HUES64 (cell line): ENCODE measurements around the gene ATP8A1.
A peak's percentile ranks its signal among the peaks of the same experiment; 100 is the strongest.
"Not testable (repeated sequence)": the region's sequence is repeated elsewhere in the genome, so short reads cannot be mapped to it uniquely, and the experiment has no call there.

Experiments
- H3K27ac ChIP-seq: 2 replicates; pipeline ENCODE4 v1.7.0; 2013; ENCODE audit warnings: low read depth, low read length, inconsistent platforms
- H3K27me3 ChIP-seq: 2 replicates; pipeline ENCODE4 v1.6.1; 2013; ENCODE audit warnings: mild to moderate bottlenecking, low read length; ENCODE audit not compliant: insufficient read depth
- H3K36me3 ChIP-seq: 2 replicates; pipeline ENCODE4 v1.6.1; 2013; ENCODE audit warnings: mild to moderate bottlenecking, low read length; ENCODE audit not compliant: insufficient read depth
- H3K4me1 ChIP-seq: 2 replicates; pipeline ENCODE4 v1.6.1; 2013; ENCODE audit warnings: mild to moderate bottlenecking, low read length, moderate library complexity; ENCODE audit not compliant: insufficient read depth
- H3K4me3 ChIP-seq: 2 replicates; pipeline ENCODE4 v1.5.1; 2013; ENCODE audit warnings: mild to moderate bottlenecking, low read length, moderate library complexity
- H3K9ac ChIP-seq: 2 replicates; pipeline ENCODE4 v1.6.1; 2013; ENCODE audit warnings: mild to moderate bottlenecking, low read depth, low read length
- H3K9me3 ChIP-seq: 2 replicates; pipeline ENCODE4 v1.6.1; 2013; ENCODE audit warnings: low read depth, low read length; ENCODE audit not compliant: insufficient read depth
- WGBS: fragments of 150-250, 120-280 bp; methylation state at CpG from one replicate; pipeline ENCODE4 v1.1.7; 2013; ENCODE audit warnings: missing lambda C conversion rate; 5-methylcytosine and 5-hydroxymethylcytosine counted together

Gene ATP8A1

DNA sequence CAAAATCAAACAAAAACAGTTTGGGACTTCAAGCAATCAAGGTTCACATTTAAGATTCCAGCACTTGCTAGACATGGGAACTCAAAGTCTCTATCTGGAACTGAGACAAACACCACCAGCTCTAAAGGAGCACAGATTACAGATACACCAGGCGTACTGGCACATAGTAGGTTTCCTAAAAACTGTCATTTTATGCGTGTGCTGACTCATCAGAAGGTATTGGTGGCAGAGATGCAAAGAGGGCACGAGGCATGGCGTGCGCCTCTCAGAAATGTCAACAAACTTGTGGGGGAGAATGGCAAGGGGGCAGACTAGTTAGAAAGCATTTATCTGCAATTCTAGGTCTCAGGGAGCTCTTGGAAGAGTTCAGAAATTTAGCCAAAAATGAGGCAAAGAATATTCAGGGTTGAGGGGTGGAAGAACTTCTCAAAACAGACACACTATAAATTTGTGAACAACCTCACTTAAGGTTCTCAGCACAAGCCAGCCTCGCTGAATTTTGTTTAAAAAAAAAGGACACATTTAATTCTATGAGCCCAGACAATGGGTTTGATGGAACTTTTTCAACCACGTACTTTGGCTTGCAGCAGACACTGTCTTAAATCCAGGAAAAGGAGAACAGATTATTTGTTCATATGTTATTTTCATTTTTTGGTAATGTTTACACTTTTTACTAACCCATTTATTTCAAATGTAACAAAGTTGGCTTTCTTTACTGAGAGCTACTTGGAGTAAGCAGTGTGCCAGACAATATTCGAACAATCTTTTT lies 159.6 kb downstream of the ATP8A1 start:
- WGBS = 92% methylated on average over 8 of the region's 8 CpGs
- H3K9me3 ChIP-seq = no peaks in the 10 kb centered on the region
- H3K27ac ChIP-seq = no peak overlapping the region

GRCh38 chr4:42492962-42493361 lies 163.9 kb downstream of the ATP8A1 start:
- no peak overlapping the region for H3K9ac ChIP-seq
- 91% methylated on average over 7 of the region's 7 CpGs for WGBS

More for the DNA sequence above, 159.6 kb downstream of the ATP8A1 start:
- no peak overlapping the region for H3K4me3 ChIP-seq
- H3K27me3 ChIP-seq = peaks cover under 1% of the 10 kb centered on the region; the same call in 1 of the 2 replicates
- H3K4me1 ChIP-seq = peaks cover 14% of the 10 kb centered on the region
- no peaks in the 10 kb centered on the region for H3K36me3 ChIP-seq
- H3K9ac ChIP-seq = no peak overlapping the region

DNA sequence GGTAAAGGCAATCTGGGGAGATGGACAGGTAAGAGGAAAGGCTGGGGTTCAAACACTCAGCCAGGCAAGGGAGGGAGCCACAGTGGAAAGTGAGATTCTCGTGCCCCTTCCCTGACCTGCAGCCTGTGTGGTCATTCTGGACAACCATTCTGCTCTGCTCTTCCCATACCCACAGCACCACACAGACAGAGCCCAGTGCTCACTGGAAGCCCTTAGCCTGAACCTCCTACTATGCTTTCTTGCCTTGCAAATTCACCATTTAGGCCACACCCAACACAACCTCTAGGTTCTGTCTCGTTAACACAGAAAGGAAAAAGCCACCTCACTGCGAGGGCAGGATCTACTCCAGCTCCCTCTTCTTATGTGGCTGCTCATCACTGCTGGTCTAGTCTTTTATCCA lies 166.9 kb downstream of the ATP8A1 start:
- Histone ChIP-seq H3K36me3 (no peaks in the 10 kb centered on the region), H3K27me3 (no peaks in the 10 kb centered on the region), H3K4me3 (no peak overlapping the region), H3K27ac (no peak overlapping the region), H3K4me1 (peaks cover 63% of the 10 kb centered on the region), H3K9me3 (no peaks in the 10 kb centered on the region), H3K9ac (no peak overlapping the region)
- 83% methylated on average over 3 of the region's 3 CpGs for WGBS

More at GRCh38 chr4:42492962-42493361, 163.9 kb downstream of the ATP8A1 start:
- Histone ChIP-seq H3K4me1 (peaks cover 34% of the 10 kb centered on the region), H3K4me3 (no peak overlapping the region), H3K36me3 (no peaks in the 10 kb centered on the region), H3K9me3 (no peaks in the 10 kb centered on the region), H3K27me3 (no peaks in the 10 kb centered on the region), H3K27ac (no peak overlapping the region)

DNA sequence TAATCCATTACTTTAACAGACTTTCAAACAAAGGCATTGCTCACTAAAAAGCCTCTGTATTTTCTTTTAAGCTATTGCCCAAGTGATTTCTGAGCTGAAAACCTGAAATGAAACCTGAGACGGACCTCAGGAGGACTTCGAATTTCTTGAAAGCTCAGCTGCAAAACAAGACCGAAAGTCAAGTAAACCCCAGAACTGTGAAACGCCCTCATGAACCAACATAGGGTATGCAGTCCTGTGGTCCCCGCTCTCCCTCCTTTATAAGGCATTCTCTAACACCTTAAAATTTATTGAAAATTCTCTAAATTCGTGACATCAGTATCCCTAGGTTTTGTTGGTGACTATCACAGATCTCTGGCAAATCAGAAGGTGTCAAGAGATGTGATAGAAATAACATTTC lies 167.8 kb downstream of the ATP8A1 start:
- H3K4me3 ChIP-seq = no peak overlapping the region
- 80% methylated on average over 6 of the region's 6 CpGs for WGBS

DNA sequence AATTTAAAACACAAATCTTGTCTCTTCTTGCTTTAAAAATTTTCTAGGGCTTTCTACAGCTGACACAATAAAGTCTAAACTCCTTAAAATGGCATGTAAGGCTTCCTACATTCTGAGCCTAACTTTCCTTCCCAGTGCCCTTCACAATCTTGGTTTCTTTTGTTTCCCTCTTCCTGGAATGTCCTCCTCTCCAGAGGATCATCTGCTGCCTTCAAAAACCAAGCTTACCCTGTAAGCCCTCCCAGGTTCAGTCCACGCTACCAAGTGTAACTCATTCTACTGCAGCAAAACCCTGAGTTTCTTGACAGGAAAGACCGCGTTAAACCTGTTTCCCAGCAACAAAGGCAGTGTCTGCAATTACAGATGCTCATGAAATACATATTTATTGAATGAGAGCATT lies 168.4 kb downstream of the ATP8A1 start:
- no peaks in the 10 kb centered on the region for H3K36me3 ChIP-seq
- no peak overlapping the region for H3K4me3 ChIP-seq
- no peaks in the 10 kb centered on the region for H3K27me3 ChIP-seq
- 88% methylated on average over 3 of the region's 3 CpGs for WGBS
- H3K27ac ChIP-seq = no peak overlapping the region
- H3K9ac ChIP-seq = no peak overlapping the region
- H3K9me3 ChIP-seq = no peaks in the 10 kb centered on the region
- peaks cover 78% of the 10 kb centered on the region for H3K4me1 ChIP-seq

More for the DNA sequence above, 167.8 kb downstream of the ATP8A1 start:
- H3K36me3 ChIP-seq = no peaks in the 10 kb centered on the region
- no peak overlapping the region for H3K27ac ChIP-seq
- H3K27me3 ChIP-seq = no peaks in the 10 kb centered on the region
- no peaks in the 10 kb centered on the region for H3K9me3 ChIP-seq
- H3K9ac ChIP-seq = no peak overlapping the region
- H3K4me1 ChIP-seq = peaks cover 72% of the 10 kb centered on the region

GRCh38 chr4:42488114-42488513 lies 168.8 kb downstream of the ATP8A1 start:
- H3K4me3 ChIP-seq = no peak overlapping the region
- H3K9me3 ChIP-seq = no peaks in the 10 kb centered on the region
- no peak overlapping the region for H3K27ac ChIP-seq
- WGBS = 99% methylated on average over 2 of the region's 2 CpGs
- H3K4me1 ChIP-seq = peaks cover 82% of the 10 kb centered on the region
- no peaks in the 10 kb centered on the region for H3K36me3 ChIP-seq
- no peaks in the 10 kb centered on the region for H3K27me3 ChIP-seq
- no peak overlapping the region for H3K9ac ChIP-seq

GRCh38 chr4:42487230-42487629 lies 169.7 kb downstream of the ATP8A1 start:
- 87% methylated on average over 1 of the region's 1 CpG for WGBS

DNA sequence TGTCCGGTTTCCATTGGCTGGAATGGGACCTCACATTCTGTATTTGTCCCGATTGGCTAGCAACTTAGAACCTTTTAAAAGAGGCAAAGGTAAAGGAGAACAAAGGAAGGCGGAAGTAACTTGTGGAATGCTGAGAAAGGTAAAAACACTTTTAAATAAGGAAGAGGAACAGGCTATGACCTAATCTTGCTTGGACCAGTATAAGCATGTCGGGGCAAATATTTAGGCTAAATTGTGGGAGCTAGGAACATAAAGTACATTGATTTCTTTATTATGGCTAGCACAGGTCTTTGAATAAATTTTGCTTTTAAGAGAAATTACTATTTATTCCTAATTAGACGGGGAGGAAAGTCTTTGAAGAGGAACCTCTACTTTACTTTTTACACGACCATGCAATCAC lies 170.7 kb downstream of the ATP8A1 start:
- not testable (repeated sequence) for H3K27ac ChIP-seq, H3K4me3 ChIP-seq, H3K27me3 ChIP-seq, H3K36me3 ChIP-seq, H3K9ac ChIP-seq, H3K9me3 ChIP-seq
- H3K4me1 ChIP-seq = peaks cover 86% of the 10 kb centered on the region
- 86% methylated on average over 5 of the region's 6 CpGs for WGBS

More at GRCh38 chr4:42487230-42487629, 169.7 kb downstream of the ATP8A1 start:
- Histone ChIP-seq H3K27me3 (no peaks in the 10 kb centered on the region), H3K27ac (no peak overlapping the region), H3K4me3 (no peak overlapping the region), H3K9ac (no peak overlapping the region), H3K4me1 (peaks cover 91% of the 10 kb centered on the region), H3K9me3 (no peaks in the 10 kb centered on the region), H3K36me3 (no peaks in the 10 kb centered on the region)

DNA sequence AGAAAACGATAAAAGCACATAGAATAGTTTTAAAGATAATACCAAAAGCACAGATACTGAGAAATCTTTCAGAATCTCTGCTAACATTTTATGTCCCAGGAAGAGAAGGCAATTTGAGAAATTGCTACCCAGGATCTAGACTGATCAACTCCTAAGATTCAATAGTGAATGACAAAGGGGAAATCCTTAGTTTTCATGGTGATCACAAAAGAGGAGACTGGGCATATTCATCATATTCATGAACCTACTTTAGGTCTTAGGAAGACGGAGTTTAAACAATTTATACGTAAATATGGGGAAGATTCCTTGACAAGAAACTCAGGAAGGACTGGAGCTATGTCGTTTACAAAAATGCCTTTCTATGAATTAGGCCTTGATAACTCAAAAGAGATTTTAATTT lies 172.3 kb downstream of the ATP8A1 start:
- WGBS = 22% methylated on average over 3 of the region's 4 CpGs
- Histone ChIP-seq H3K9me3 (no peaks in the 10 kb centered on the region), H3K9ac (no peak overlapping the region), H3K27me3 (no peaks in the 10 kb centered on the region), H3K4me1 (peaks cover 76% of the 10 kb centered on the region), H3K4me3 (no peak overlapping the region; the same call in 1 of the 2 replicates), H3K27ac (peak overlapping the region; percentile 61; the same call in 1 of the 2 replicates), H3K36me3 (no peaks in the 10 kb centered on the region)

DNA sequence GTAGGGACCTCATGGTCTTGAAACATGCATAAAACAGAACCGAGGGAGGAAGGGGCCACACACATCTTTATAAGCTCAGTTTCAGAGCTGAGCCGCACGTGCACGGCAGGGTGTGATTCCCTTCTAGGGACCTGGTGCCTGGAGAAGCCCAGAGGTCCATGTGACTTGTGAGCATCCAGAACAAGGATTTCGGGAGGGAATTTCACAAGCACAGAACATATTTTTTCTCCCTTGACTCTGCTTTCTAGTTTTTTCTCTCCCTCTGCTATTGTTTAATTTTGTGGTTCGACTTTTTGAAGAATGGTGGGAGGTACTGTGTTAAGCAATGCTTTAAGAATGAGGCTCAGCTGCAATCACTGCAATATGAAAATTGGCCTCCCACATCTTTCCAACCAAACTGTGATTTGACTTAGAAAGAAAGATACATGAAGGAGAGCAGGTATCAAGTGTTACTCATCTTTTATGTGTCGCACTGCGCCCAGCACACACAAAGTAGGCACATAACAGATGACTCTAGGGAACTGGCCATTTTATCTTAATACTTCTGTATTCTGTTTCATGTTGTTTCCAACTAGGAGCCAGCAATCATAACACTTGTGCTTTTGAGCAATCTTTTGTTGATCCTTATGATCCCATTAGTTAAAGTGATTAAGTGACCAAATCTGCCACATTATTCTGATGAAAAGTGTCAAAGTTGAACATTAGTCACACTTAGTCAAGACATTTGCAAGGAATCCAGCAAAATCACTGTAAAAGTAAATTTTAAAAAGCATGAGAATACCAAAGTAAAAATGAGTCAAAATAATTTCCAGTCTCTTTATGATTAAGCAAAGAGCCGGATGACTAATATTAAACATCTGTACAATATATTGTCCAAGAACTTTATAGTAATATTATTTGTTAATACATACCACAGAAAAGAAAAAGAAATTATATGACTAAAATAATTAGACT lies 173.2 kb downstream of the ATP8A1 start:
- WGBS = 88% methylated on average over 7 of the region's 9 CpGs
- H3K4me1 ChIP-seq = peaks cover 66% of the 10 kb centered on the region

More for the DNA sequence above, 173.2 kb downstream of the ATP8A1 start:
- H3K36me3 ChIP-seq = no peaks in the 10 kb centered on the region
- H3K9ac ChIP-seq = no peak overlapping the region
- no peaks in the 10 kb centered on the region for H3K27me3 ChIP-seq
- H3K27ac ChIP-seq = 0 out of 2 replicates have a peak overlapping the region, but pooled peaks have one; percentile 22
- H3K4me3 ChIP-seq = no peak overlapping the region
- no peaks in the 10 kb centered on the region for H3K9me3 ChIP-seq
